Neural progenitor cell (in vitro differentiated cells): Measurements from ENCODE around the gene RBBP5.

Experiments
- CTCF ChIP-seq: fragments of 200-600 bp; sonication (generic); IDR thresholded peaks from 2 replicates; pipeline ENCODE4 v1.5.1; 2017; ENCODE audit warnings: antibody characterized with exemption, mild to moderate bottlenecking
- EZH2 ChIP-seq: fragments of 200-600 bp; sonication (generic); IDR thresholded peaks from 2 replicates; pipeline ENCODE4 v1.6.1; 2017; ENCODE audit warnings: antibody characterized with exemption, mild to moderate bottlenecking, moderate library complexity
- EZH2phosphoT487 ChIP-seq: fragments of 200-600 bp; sonication (generic); IDR thresholded peaks from 2 replicates; pipeline ENCODE4 v1.6.1; 2017; ENCODE audit warnings: antibody characterized with exemption

DNA sequence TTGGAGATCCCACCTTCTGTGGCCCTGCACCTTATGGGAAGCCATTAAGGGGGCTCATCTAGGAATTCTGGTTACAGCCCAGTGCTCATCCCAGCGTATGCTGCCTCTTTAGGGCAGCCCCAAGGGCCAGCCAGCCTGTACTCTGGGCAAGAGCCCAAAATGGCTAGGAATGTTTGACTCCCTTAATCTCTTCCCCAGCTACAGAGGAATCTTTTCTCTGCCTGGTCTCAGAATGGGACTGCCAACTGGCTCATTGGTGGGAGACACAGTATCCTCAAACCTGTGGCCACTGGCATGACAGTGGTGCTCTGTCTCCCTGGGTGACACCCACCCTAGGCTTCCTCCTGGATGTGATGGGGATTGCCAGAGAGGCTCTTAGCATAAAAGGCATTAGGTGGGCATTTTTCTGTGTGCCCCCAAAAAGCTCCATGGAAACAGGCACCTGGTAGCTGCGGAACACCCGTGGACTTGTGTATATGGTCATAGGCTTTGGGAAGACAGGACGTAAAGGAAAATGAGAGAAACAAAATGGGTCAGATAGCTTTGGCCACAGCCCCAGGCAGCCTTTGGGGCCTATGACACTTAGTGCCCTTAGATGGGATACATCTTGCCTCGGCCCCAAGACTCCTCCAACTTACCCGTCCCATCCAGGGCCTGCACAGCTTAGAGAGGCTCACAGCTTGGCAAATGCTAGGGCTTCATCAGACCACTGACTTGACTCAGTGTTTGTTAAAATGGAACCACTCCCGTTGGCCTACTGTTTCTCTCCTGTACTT is 44.4 kb downstream of the RBBP5 start:
- TF ChIP-seq CTCF (no peak), EZH2phosphoT487 (no peak), EZH2 (no peak)
